ENCODE measurements around the gene SRPK1.

The SRPK1 gene

DNA sequence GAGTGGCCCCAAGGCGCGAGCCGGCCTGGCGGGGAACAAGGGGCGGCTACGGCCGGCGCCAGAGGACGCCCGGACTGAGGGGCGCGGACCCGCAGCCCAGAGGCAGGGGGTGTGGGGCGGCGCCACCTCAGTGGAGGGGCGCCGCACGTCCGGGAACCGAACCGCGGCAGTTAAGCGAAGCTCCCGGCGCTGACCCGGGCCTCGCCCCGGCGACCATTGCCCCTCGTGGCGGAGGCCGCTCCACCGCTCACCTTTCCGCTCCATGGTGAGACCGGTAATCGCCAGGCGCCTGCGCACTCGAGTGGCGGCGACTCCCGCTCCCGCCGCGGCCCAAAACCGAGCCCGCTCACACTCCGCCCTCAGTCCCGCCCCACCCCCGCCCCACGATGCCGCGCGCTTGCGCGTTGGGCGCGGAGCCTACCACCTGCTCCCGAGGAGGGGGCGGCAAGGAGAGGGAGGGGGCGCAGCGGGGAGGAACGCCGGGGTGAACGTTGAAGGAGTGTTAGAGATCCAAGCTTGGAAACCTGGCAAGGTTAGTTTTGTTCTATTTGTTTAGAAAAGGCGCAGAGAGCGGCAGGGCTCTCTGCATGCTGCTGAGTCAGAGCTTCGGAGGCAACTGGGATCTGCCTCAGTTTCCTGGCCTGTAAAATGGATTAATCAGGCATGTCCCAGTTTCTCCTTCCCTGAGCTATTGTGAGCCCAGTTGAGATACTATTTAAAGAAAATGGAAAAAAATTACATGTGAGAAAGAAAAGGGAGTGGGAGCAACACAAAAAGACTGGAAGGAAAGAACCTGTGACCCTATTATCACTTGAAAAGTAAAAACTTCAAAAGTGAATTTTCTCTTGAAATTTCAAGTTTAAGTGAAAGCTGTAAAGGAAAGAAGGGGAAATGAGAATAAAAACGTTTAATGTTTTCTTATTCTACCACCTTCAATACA lies at the start of gene SRPK1:
Gene SRPK1, minus strand, starts transcription at position 306 of the 940 bp plus-strand sequence. Its CDS starts 42 bp downstream, at position 264.
- peak within 1 kb of the TSS; percentile 72 for H3K4me3 ChIP-seq (replicated peaks; ENCODE audit: low read depth, low read length)
- peak; percentile 79 for DNase-seq (ENCODE audit: low read depth)
- no peak for TF ChIP-seq CTCF (IDR thresholded peaks at IDR 0.05; ENCODE audit: low read length, missing control alignments)

- peak; percentile 83 for DNase-seq (ENCODE audit: low read depth)
- no peak for TF ChIP-seq CTCF (IDR thresholded peaks at IDR 0.05; ENCODE audit: low read length, missing control alignments)
- H3K4me3 ChIP-seq (replicated peaks; ENCODE audit: low read depth, low read length) = no peak overlapping the region
These were observed 49.3 kb upstream of the SRPK1 start for GRCh38 chr6:35970181-35970580.

DNA sequence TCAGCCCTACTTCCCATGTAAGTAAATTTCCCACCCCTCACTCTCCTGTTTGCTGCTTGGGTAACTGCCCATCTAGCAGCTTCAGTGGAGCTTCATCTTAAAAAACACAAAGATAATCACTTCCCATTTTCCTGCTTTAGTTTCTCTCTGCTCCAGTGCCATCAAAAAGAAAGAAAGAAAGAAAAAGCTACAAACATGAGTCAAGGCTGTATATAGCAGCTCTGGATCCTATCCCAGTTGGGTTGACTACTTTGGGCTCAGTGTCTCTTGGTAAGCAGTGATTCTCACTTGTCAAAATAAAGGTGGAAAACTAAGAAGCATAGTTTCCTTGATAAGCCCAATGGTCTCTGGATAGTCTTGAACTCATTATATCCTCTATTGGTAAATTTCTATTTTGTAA lies 48.7 kb upstream of the SRPK1 start:
- no peak overlapping the region for H3K4me3 ChIP-seq (replicated peaks; ENCODE audit: low read depth, low read length)
- DNase-seq (ENCODE audit: low read depth) = no peak
- TF ChIP-seq CTCF (IDR thresholded peaks at IDR 0.05; ENCODE audit: low read length, missing control alignments) = no peak

DNA sequence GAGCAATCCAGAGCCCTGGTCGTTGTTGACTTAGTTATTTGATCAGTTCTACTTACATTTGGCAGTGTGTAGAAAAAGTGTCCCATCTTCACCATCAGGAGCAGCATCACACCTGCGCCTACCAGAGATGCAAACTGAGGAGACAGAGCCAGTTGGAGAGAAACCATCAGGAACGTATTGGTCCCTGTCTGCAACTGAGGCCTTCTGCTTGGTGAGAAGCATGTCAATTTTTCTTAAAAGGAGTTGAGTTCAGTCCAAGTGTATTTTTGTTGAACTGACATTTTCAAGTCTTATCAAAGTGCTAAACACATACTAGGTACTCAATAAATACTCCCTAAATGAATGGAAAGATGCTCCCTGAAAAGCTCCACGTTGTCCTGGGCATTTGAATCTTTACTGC lies 47.9 kb upstream of the SRPK1 start:
- DNase-seq (ENCODE audit: low read depth) = no peak
- H3K4me3 ChIP-seq (replicated peaks; ENCODE audit: low read depth, low read length) = no peak overlapping the region
- TF ChIP-seq CTCF (IDR thresholded peaks at IDR 0.05; ENCODE audit: low read length, missing control alignments) = no peak

DNA sequence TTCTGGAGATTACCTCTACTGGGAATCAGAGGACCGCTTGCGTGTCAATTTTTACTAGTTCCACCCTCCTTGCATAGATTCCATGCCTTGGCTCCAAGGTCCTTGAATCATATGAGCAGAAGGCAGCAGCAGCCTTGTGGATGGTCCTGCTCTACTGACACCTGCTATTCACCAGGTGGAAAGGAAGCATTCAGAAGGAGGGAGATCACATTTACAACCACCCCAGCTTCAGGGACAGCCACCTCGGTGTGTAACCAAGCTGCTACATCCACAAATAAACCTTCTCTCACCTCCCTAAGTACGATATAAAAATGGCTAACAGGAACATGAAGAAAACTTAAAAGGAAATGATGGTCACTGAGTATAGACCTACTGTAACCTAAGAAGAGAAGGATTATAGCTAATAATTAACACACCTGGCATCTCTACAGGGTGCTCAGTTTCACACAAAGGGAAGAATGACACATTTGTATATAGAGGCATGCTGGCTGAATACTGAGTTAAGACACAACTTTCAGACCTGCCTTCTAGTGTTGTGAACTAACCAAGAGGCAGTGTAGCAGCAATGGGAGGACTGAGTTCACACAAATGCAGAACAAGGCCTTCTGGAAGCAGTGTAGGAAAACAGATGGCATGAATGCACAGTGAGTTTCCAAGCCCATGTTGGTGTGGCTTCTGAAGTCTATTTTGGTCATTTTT lies 46.3 kb upstream of the SRPK1 start:
- no peak for DNase-seq (ENCODE audit: low read depth)
- no peak overlapping the region for H3K4me3 ChIP-seq (replicated peaks; ENCODE audit: low read depth, low read length)
- TF ChIP-seq CTCF (IDR thresholded peaks at IDR 0.05; ENCODE audit: low read length, missing control alignments) = no peak

DNA sequence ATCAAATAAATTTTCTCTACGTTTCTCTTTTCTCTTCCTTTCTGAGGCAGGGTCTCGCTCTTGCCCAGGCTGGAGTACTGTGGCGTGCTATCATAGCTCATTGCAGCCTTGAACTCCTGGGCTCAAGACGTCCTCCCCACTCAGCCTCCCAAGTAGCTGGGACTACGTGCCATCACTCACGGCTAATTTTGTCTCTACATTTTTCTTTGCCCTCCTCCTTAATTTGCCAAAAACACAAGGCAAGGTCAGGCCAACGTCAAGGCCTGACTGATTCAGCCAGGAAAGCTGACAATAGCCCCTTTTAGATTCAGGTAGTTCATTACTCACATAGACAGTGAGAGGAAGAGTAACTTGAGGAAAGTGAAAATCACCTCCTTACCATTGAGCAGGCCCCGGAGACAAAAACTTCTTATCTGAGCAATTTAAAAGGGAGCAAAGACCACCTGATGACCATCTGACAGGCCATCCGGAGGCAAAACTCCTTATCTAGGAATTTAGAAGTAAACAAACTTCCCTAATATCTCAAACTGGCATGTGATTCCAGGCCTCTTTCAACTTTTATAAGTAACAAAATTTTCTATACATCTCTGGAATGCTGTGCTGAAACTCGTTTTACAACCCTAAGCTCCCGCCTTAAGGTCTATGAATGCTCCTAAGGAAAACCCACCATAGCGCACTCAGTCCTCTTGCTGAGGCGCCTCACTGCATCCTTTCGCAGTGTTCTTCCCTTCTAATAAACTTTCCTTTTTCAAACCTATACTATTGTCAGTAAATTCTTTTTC lies 42.1 kb upstream of the SRPK1 start:
- TF ChIP-seq CTCF (IDR thresholded peaks at IDR 0.05; ENCODE audit: low read length, missing control alignments) = no peak
- H3K4me3 ChIP-seq (replicated peaks; ENCODE audit: low read depth, low read length) = no peak overlapping the region
- DNase-seq (ENCODE audit: low read depth) = no peak

Data from fibroblast of pulmonary artery (primary cell).